ENCODE results near the gene COP1.

COP1 gene

DNA sequence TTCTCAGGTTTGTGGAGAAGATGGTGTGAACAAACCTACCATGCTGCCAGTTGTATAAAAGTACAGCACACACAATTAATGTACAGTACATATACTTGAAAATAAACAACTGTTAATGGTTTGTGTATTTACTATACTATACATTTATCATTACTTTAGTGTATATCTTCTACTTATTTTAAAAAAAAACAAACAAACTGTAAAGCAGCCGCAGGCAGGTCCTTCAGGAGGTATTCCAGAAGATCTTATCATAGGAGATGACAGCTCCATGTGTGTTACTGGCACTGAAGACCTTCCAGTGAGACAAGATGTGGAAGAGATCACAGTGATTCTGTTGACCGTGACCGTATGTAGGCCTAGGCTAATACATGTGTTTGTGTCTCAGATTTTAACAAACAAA lies 155.7 kb downstream of the COP1 start:
- H3K4me2 ChIP-seq, result no peak overlapping the region
- H4K20me1 ChIP-seq (ENCODE audit: insufficient read depth), result no peaks in the 10 kb centered on the region
- H3K79me2 ChIP-seq (ENCODE audit: insufficient read depth, low read depth), result no peaks in the 10 kb centered on the region
- no peak overlapping the region for H3K4me3 ChIP-seq (IDR thresholded peaks at IDR 0.05; ENCODE audit: insufficient read depth, low read depth, low read length)
- TF ChIP-seq, protein P1, sequence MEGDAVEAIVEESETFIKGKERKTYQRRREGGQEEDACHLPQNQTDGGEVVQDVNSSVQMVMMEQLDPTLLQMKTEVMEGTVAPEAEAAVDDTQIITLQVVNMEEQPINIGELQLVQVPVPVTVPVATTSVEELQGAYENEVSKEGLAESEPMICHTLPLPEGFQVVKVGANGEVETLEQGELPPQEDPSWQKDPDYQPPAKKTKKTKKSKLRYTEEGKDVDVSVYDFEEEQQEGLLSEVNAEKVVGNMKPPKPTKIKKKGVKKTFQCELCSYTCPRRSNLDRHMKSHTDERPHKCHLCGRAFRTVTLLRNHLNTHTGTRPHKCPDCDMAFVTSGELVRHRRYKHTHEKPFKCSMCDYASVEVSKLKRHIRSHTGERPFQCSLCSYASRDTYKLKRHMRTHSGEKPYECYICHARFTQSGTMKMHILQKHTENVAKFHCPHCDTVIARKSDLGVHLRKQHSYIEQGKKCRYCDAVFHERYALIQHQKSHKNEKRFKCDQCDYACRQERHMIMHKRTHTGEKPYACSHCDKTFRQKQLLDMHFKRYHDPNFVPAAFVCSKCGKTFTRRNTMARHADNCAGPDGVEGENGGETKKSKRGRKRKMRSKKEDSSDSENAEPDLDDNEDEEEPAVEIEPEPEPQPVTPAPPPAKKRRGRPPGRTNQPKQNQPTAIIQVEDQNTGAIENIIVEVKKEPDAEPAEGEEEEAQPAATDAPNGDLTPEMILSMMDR (conservative IDR thresholded peaks at IDR 0.05; ENCODE audit: low read depth, low read length), result no peak
- H3K4me1 ChIP-seq (ENCODE audit: low read depth, poor library complexity, severe bottlenecking), result no peaks in the 10 kb centered on the region
- H3K36me3 ChIP-seq (ENCODE audit: insufficient read depth), result no peaks in the 10 kb centered on the region
- no peak overlapping the region for H3K9ac ChIP-seq
- H3K27me3 ChIP-seq (ENCODE audit: insufficient read depth, low read depth), result no peaks in the 10 kb centered on the region
- no peak overlapping the region for H2AFZ ChIP-seq (ENCODE audit: low read depth)
- no peak overlapping the region for H3K27ac ChIP-seq

DNA sequence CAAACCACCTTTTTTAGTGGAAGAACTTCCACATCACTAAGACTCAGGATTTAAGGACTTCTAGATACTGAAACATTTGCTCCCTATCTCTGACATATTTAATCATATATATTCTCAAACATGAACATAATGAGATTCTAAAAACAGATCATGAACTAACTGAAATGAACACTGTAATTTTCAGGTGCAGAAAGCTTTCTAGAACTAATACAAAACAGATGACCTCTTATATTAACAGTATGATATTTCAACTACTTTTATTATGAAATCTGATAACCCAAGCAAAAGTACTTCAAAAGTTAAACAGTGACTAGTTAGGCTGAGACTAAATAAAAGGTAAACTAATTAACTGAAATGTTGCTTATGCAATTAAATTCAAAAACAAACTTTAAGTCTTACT lies 157.5 kb downstream of the COP1 start:
- Histone ChIP-seq H3K4me2 (no peak overlapping the region), H3K36me3 (ENCODE audit: insufficient read depth) (no peaks in the 10 kb centered on the region), H3K27me3 (ENCODE audit: insufficient read depth, low read depth) (no peaks in the 10 kb centered on the region), H3K79me2 (ENCODE audit: insufficient read depth, low read depth) (no peaks in the 10 kb centered on the region), H3K4me3 (IDR thresholded peaks at IDR 0.05; ENCODE audit: insufficient read depth, low read depth, low read length) (no peak overlapping the region), H3K27ac (no peak overlapping the region), H2AFZ (ENCODE audit: low read depth) (no peak overlapping the region), H3K9ac (no peak overlapping the region), H3K4me1 (ENCODE audit: low read depth, poor library complexity, severe bottlenecking) (no peaks in the 10 kb centered on the region), H4K20me1 (ENCODE audit: insufficient read depth) (no peaks in the 10 kb centered on the region)
- TF ChIP-seq, protein P1 (conservative IDR thresholded peaks at IDR 0.05; ENCODE audit: low read depth, low read length), result no peak

DNA sequence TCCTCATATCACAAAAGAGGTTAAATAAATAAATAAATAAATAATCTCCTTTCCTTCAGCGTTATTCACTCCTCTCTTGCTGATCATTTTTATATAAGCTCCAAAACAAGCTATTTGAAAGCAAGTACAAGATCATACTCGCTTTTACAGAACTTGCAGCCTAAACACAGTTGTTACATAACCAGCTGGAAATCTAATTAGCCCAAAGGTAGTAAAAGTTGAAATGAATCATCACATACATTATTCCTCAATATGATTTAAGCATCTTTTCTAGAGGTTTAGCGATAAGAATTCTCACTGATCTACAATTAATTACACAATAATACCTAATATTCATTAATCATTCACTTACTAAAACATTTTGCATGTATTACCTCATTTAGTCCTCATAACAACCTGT lies 160.2 kb downstream of the COP1 start:
- Histone ChIP-seq H4K20me1 (ENCODE audit: insufficient read depth) (no peaks in the 10 kb centered on the region), H3K9ac (no peak overlapping the region), H3K36me3 (ENCODE audit: insufficient read depth) (no peaks in the 10 kb centered on the region), H3K79me2 (ENCODE audit: insufficient read depth, low read depth) (no peaks in the 10 kb centered on the region), H3K4me3 (IDR thresholded peaks at IDR 0.05; ENCODE audit: insufficient read depth, low read depth, low read length) (no peak overlapping the region), H3K27ac (no peak overlapping the region), H3K4me1 (ENCODE audit: low read depth, poor library complexity, severe bottlenecking) (no peaks in the 10 kb centered on the region), H3K27me3 (ENCODE audit: insufficient read depth, low read depth) (no peaks in the 10 kb centered on the region), H3K4me2 (no peak overlapping the region), H2AFZ (ENCODE audit: low read depth) (no peak overlapping the region)
- TF ChIP-seq, protein P1 (conservative IDR thresholded peaks at IDR 0.05; ENCODE audit: low read depth, low read length), result no peak

DNA sequence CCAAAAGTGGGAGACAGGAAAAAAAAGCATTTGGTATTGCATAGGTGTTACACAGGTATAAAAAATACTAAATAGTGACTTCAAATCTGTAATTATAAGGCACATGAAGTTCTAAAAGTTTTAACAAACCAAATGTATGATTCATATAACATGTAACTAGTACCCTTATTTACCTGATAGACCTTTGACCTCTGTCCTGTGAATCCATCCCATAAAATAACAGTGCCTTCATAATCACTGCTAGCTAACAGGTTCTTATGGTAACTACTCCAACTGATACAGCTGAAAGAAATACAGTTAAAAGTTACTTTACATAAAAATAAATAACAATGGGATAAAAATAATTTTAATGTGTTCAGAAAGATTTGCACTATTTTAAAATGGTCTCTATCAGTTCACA lies 163.5 kb downstream of the COP1 start:
- Histone ChIP-seq H3K4me2 (no peak overlapping the region), H3K4me3 (IDR thresholded peaks at IDR 0.05; ENCODE audit: insufficient read depth, low read depth, low read length) (no peak overlapping the region), H3K4me1 (ENCODE audit: low read depth, poor library complexity, severe bottlenecking) (peaks cover 13% of the 10 kb centered on the region), H3K27me3 (ENCODE audit: insufficient read depth, low read depth) (no peaks in the 10 kb centered on the region), H3K36me3 (ENCODE audit: insufficient read depth) (no peaks in the 10 kb centered on the region), H3K27ac (no peak overlapping the region), H2AFZ (ENCODE audit: low read depth) (no peak overlapping the region), H3K79me2 (ENCODE audit: insufficient read depth, low read depth) (no peaks in the 10 kb centered on the region), H4K20me1 (ENCODE audit: insufficient read depth) (no peaks in the 10 kb centered on the region), H3K9ac (no peak overlapping the region)
- TF ChIP-seq, protein P1 (conservative IDR thresholded peaks at IDR 0.05; ENCODE audit: low read depth, low read length), result no peak

All from KMS-11 (cell line).